Hepatocyte (in vitro differentiated cells): Measurements from ENCODE around the gene NF2. TPM values are rescaled to one million over a fixed set of nuclear protein-coding genes. Genes with fewer than 3 reads are reported as not detected.

Experiments used
- DNase-seq: peaks from one replicate; pipeline ENCODE4 v3.0.0-alpha.2; 2016; ENCODE audit warnings: low spot score
- H2AFZ ChIP-seq: fragments of 200-600 bp; sonication (generic); 2 replicates; pipeline ENCODE4 v1.6.0; 2016; ENCODE audit warnings: antibody characterized with exemption, mild to moderate bottlenecking
- H3K27ac ChIP-seq: fragments of 200-600 bp; sonication (generic); 2 replicates; pipeline ENCODE4 v1.5.1; 2016; ENCODE audit warnings: mild to moderate bottlenecking
- H3K27me3 ChIP-seq: fragments of 200-600 bp; sonication (generic); 2 replicates; pipeline ENCODE4 v1.6.1; 2016
- H3K36me3 ChIP-seq: fragments of 200-600 bp; sonication (generic); replicated peaks from 2 replicates; pipeline ENCODE4 v1.5.1; 2016; ENCODE audit warnings: low read depth; ENCODE audit not compliant: insufficient read depth
- H3K4me1 ChIP-seq: fragments of 200-600 bp; sonication (generic); 2 replicates; pipeline ENCODE4 v1.5.1; 2016; ENCODE audit warnings: mild to moderate bottlenecking, moderate library complexity; ENCODE audit not compliant: insufficient read depth
- H3K4me2 ChIP-seq: fragments of 200-600 bp; sonication (generic); 2 replicates; pipeline ENCODE4 v1.6.0; 2016
- H3K4me3 ChIP-seq: fragments of 200-600 bp; sonication (generic); 2 replicates; pipeline ENCODE4 v1.5.1; 2016; ENCODE audit warnings: mild to moderate bottlenecking
- H3K79me2 ChIP-seq: fragments of 200-600 bp; sonication (generic); 2 replicates; pipeline ENCODE4 v1.6.0; 2017; ENCODE audit warnings: mild to moderate bottlenecking
- H3K9me2 ChIP-seq: fragments of 200-600 bp; sonication (generic); replicated peaks from 2 replicates; pipeline ENCODE4 v1.6.0; 2017; ENCODE audit warnings: mild to moderate bottlenecking; ENCODE audit not compliant: insufficient read depth
- H3K9me3 ChIP-seq: fragments of 200-600 bp; sonication (generic); 2 replicates; pipeline ENCODE4 v1.5.1; 2016; ENCODE audit warnings: low read depth, mild to moderate bottlenecking
- H4K20me1 ChIP-seq: fragments of 200-600 bp; sonication (generic); 2 replicates; pipeline ENCODE4 v1.6.0; 2016; ENCODE audit warnings: mild to moderate bottlenecking; ENCODE audit not compliant: insufficient read depth, poor library complexity, severe bottlenecking
- CTCF ChIP-seq: fragments of 200-600 bp; sonication (generic); IDR thresholded peaks from 2 replicates; pipeline ENCODE4 v1.5.1; 2016; ENCODE audit warnings: antibody characterized with exemption, mild to moderate bottlenecking; ENCODE audit not compliant: poor library complexity
- EZH2 ChIP-seq: fragments of 200-600 bp; sonication (generic); IDR thresholded peaks from 2 replicates; pipeline ENCODE4 v1.6.1; 2016; ENCODE audit warnings: antibody characterized with exemption, mild to moderate bottlenecking, borderline replicate concordance
- EZH2phosphoT487 ChIP-seq: fragments of 200-600 bp; sonication (generic); IDR thresholded peaks from one replicate; pipeline ENCODE4 v1.6.1; 2018; ENCODE audit warnings: antibody characterized with exemption, mild to moderate bottlenecking, low read depth, moderate library complexity; ENCODE audit not compliant: unreplicated experiment, severe bottlenecking
- WGBS: methylation state at CpG from one replicate; pipeline ENCODE4 v1.1.6; 2016; ENCODE audit warnings: low lambda C conversion rate; ENCODE audit errors: missing lambda C conversion rate; 5-methylcytosine and 5-hydroxymethylcytosine counted together
- polyA plus RNA-seq: library from polyadenylated mRNA; unstranded; fragments of >200 nt; fragmentation: Nextera tagmentation; extraction: Ambion mirVana; gene quantifications from 2 replicates; pipeline ENCODE4 v1.2.1, GENCODE V29; 2016
- total RNA-seq: library from RNA; depleted of rRNA; stranded (reverse); fragments of >200 nt; gene quantifications from 2 replicates; pipeline ENCODE4 v1.2.3, GENCODE V29; 2014

Gene NF2
- total and polyA plus RNA-seq, 2 experiments from 2014 or later, result 18.5 to 30.7 TPM

GRCh38 chr22:29732883-29733282 lies 129.4 kb downstream of the NF2 start:
- no peaks in the 10 kb centered on the region for H3K79me2 ChIP-seq
- no peaks in the 10 kb centered on the region for H3K9me2 ChIP-seq
- H3K4me1 ChIP-seq, result no peaks in the 10 kb centered on the region
- no peak overlapping the region for H3K27ac ChIP-seq
- no peak overlapping the region for H3K4me2 ChIP-seq
- H4K20me1 ChIP-seq, result no peaks in the 10 kb centered on the region
- TF ChIP-seq EZH2phosphoT487 (no peak), EZH2 (no peak), CTCF (no peak)
- no peak overlapping the region for H2AFZ ChIP-seq
- WGBS, result 93% methylated on average over 6 of the region's 6 CpGs
- H3K9me3 ChIP-seq, result no peaks in the 10 kb centered on the region
- H3K27me3 ChIP-seq, result no peaks in the 10 kb centered on the region
- DNase-seq, result no peak
- H3K4me3 ChIP-seq, result no peak overlapping the region
- H3K36me3 ChIP-seq, result no peaks in the 10 kb centered on the region

- peak; percentile 41 for DNase-seq
- TF ChIP-seq EZH2 (no peak), CTCF (no peak), EZH2phosphoT487 (no peak)
- no peak overlapping the region for H3K27ac ChIP-seq
- no peaks in the 10 kb centered on the region for H3K9me3 ChIP-seq
- 75% methylated on average over 19 of the region's 19 CpGs for WGBS
- no peaks in the 10 kb centered on the region for H3K79me2 ChIP-seq
- no peak overlapping the region for H2AFZ ChIP-seq
- no peaks in the 10 kb centered on the region for H4K20me1 ChIP-seq
- H3K27me3 ChIP-seq, result no peaks in the 10 kb centered on the region
- H3K9me2 ChIP-seq, result no peaks in the 10 kb centered on the region
- H3K4me2 ChIP-seq, result no peak overlapping the region
- H3K36me3 ChIP-seq, result no peaks in the 10 kb centered on the region
- H3K4me1 ChIP-seq, result no peaks in the 10 kb centered on the region
- no peak overlapping the region for H3K4me3 ChIP-seq
Observed at GRCh38 chr22:29733362-29734201, 130.1 kb downstream of the NF2 start.

- H3K9me2 ChIP-seq, result no peaks in the 10 kb centered on the region
- no peak overlapping the region for H3K27ac ChIP-seq
- H3K4me3 ChIP-seq, result no peak overlapping the region
- H3K9me3 ChIP-seq, result no peaks in the 10 kb centered on the region
- no peak overlapping the region for H2AFZ ChIP-seq
- H3K79me2 ChIP-seq, result no peaks in the 10 kb centered on the region
- H3K4me2 ChIP-seq, result no peak overlapping the region
- no peaks in the 10 kb centered on the region for H4K20me1 ChIP-seq
- no peak for DNase-seq
- 85% methylated on average over 8 of the region's 8 CpGs for WGBS
- H3K27me3 ChIP-seq, result no peaks in the 10 kb centered on the region
- H3K4me1 ChIP-seq, result no peaks in the 10 kb centered on the region
- TF ChIP-seq EZH2phosphoT487 (no peak), CTCF (no peak), EZH2 (no peak)
- H3K36me3 ChIP-seq, result no peaks in the 10 kb centered on the region
Observed at GRCh38 chr22:29734406-29734805, 131.0 kb downstream of the NF2 start.
